IPS DF 6.9 (cell line): ENCODE results near the gene AHSP.
A peak's percentile ranks its signal among the peaks of the same experiment; 100 is the strongest.
"Not testable (repeated sequence)": the region's sequence is repeated elsewhere in the genome, so short reads cannot be mapped to it uniquely, and the experiment has no call there.

Experiments used
- DNase-seq: peaks from one replicate; pipeline ENCODE4 v3.0.0-alpha.2; 2013; ENCODE audit warnings: low read depth, low spot score
- H3K27ac ChIP-seq: one replicate; pipeline ENCODE4 v1.5.1; 2013; ENCODE audit warnings: low read length, control low read depth
- H3K27me3 ChIP-seq: 2 replicates; pipeline ENCODE4 v1.6.1; 2013; ENCODE audit warnings: mild to moderate bottlenecking, low read length; ENCODE audit not compliant: control insufficient read depth, insufficient read depth
- H3K36me3 ChIP-seq: 2 replicates; pipeline ENCODE4 v1.6.1; 2013; ENCODE audit warnings: low read length; ENCODE audit not compliant: control insufficient read depth, insufficient read depth
- H3K4me1 ChIP-seq: 2 replicates; pipeline ENCODE4 v1.6.1; 2013; ENCODE audit warnings: low read length; ENCODE audit not compliant: control insufficient read depth, insufficient read depth
- H3K4me3 ChIP-seq: 2 replicates; pipeline ENCODE4 v1.5.1; 2013; ENCODE audit warnings: mild to moderate bottlenecking, low read length
- H3K9me3 ChIP-seq: 2 replicates; pipeline ENCODE4 v1.6.1; 2013; ENCODE audit warnings: low read length, inconsistent platforms; ENCODE audit not compliant: control insufficient read depth, insufficient read depth
- WGBS: extraction: QIAGEN DNeasy Blood & Tissue Kit; methylation state at CpG from one replicate; pipeline ENCODE4 v1.1.7; 2013; ENCODE audit warnings: mixed read lengths, missing lambda C conversion rate; ENCODE audit not compliant: insufficient read length, insufficient coverage; 5-methylcytosine and 5-hydroxymethylcytosine counted together

AHSP gene

DNA sequence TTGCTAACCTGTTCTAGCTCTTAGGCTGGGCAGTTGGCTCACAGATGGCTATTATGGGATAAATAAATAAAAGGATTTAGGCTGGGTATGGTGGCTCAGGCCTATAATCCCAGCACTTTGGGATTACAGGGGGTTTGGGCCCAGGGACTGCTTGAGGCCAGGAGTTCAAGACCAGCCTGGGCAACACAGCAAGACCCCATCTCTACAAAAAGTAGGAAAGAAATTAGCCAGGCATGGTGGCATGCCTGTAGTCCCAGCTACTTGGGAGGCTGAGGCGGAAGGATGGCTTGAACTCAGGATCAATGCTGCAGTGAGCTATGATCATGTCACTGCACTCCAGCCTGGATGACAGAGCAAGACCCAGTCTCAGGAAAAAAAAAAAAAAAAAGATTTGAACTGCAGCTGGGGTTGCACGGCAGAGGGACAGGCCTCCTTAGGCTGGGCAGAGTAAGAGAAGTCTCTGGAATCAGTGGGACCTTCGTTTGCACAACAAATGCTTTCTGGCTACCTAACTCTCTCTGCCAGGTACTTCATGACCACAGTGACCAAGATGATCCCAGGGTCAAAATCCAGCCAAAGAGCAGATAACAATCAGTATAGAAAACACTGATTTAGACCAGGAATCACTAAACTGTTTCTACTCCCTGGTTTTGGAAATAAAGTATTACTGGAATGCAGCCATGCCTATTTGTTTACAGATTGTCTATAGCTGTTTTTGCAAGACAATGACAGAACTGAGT, 26.3 kb upstream of the AHSP start:
- WGBS, result no CpG with 5 or more reads among the region's 3 CpGs
- no peak overlapping the region for H3K27ac ChIP-seq
- H3K27me3 ChIP-seq, result no peaks in the 10 kb centered on the region
- no peaks in the 10 kb centered on the region for H3K9me3 ChIP-seq
- peaks cover 4% of the 10 kb centered on the region for H3K4me1 ChIP-seq
- no peak for DNase-seq
- no peak overlapping the region for H3K4me3 ChIP-seq
- 0 out of 2 replicates have a peak, but pooled peaks cover 6% of the 10 kb centered on the region for H3K36me3 ChIP-seq

- Histone ChIP-seq H3K27me3 (no peaks in the 10 kb centered on the region), H3K9me3 (no peaks in the 10 kb centered on the region), H3K4me1 (peaks cover 4% of the 10 kb centered on the region), H3K4me3 (no peak overlapping the region), H3K27ac (no peak overlapping the region), H3K36me3 (0 out of 2 replicates have a peak, but pooled peaks cover under 1% of the 10 kb centered on the region)
- no CpG with 5 or more reads among the region's 4 CpGs for WGBS
- DNase-seq, result no peak
Observed at GRCh38 chr16:31501966-31502348, 25.7 kb upstream of the AHSP start.

- Histone ChIP-seq H3K4me3 (no peak overlapping the region), H3K36me3 (no peaks in the 10 kb centered on the region), H3K4me1 (peaks cover 4% of the 10 kb centered on the region), H3K9me3 (no peaks in the 10 kb centered on the region), H3K27me3 (no peaks in the 10 kb centered on the region), H3K27ac (no peak overlapping the region)
- no peak for DNase-seq
Observed at GRCh38 chr16:31502981-31503380, 24.7 kb upstream of the AHSP start.

DNA sequence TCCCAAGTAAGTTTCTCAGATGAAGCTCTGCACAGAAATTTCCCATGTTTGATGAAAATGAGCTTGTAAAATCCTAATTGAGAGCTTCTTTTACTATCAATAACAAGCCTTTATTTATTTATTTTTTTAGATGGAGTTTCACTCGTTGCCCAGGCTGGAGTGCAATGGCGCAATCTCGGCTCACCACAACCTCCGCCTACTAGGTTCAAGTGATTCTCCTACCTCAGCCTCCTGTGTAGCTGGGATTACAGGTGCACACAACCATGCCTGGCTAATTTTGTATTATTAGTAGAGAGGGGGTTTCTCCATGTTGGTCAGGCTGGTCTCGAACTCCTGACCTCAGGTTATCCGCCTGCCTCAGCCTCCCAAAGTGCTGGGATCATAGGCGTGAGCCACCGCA, 24.1 kb upstream of the AHSP start:
- DNase-seq, H3K27ac ChIP-seq, H3K4me3 ChIP-seq, H3K9me3 ChIP-seq, H3K27me3 ChIP-seq, H3K36me3 ChIP-seq, H3K4me1 ChIP-seq: not testable (repeated sequence)
- WGBS, result no CpG with 5 or more reads among the region's 8 CpGs

DNA sequence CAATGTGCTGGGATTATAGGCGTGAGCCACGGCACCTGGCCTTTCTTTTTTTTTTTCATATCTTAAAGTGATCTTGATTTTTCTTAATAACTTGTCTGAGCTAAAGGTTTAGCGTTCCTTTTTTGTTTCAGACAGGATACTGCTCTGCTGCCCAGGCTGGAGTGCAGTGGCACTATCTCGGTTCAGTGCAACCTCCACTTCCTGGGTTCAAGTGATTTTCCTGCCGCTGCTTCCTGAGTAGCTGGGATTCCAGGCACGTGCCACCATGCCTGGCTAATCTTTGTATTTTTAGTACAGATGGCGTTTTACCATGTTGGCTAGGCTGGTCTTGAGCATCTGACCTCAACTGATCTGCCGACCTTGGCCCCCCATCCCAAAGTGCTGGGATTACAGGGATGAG, 23.5 kb upstream of the AHSP start:
- no peak for DNase-seq
- Histone ChIP-seq H3K36me3 (no peaks in the 10 kb centered on the region), H3K27ac (no peak overlapping the region), H3K27me3 (no peaks in the 10 kb centered on the region), H3K9me3 (no peaks in the 10 kb centered on the region), H3K4me1 (peaks cover 4% of the 10 kb centered on the region), H3K4me3 (no peak overlapping the region)
- no CpG with 5 or more reads among the region's 8 CpGs for WGBS

DNA sequence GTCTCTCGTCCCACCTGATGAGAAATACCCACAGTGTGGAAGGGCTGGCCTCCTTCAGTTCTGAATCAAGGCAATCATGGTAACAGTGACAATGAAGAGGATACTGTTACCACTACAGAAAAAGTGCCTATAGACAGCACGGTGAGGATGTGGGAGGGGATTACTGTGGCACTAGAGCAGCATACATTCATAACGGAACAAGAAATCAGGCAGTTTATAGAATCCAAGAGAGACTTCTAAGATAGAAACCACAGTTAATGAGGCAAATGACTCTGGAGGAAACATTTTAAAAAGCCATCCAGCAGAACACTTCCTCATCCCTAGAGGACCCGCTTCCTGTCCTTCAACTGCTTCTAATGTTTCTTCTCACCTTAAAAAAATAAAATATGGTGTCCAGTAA, 22.2 kb upstream of the AHSP start:
- no peaks in the 10 kb centered on the region for H3K36me3 ChIP-seq
- no peaks in the 10 kb centered on the region for H3K27me3 ChIP-seq
- no peak overlapping the region for H3K4me3 ChIP-seq
- H3K27ac ChIP-seq, result no peak overlapping the region
- no CpG with 5 or more reads among the region's 4 CpGs for WGBS
- DNase-seq, result no peak
- H3K4me1 ChIP-seq, result peaks cover 4% of the 10 kb centered on the region
- H3K9me3 ChIP-seq, result no peaks in the 10 kb centered on the region

- peak overlapping the region; percentile 76 for H3K4me3 ChIP-seq
- WGBS, result no CpG with 5 or more reads among the region's 12 CpGs
- no peak overlapping the region for H3K27ac ChIP-seq
- no peaks in the 10 kb centered on the region for H3K36me3 ChIP-seq
- H3K9me3 ChIP-seq, result no peaks in the 10 kb centered on the region
- H3K27me3 ChIP-seq, result no peaks in the 10 kb centered on the region
- DNase-seq, result no peak
- H3K4me1 ChIP-seq, result no peaks in the 10 kb centered on the region
Observed at GRCh38 chr16:31507617-31507928, 20.1 kb upstream of the AHSP start.

- no peak within 1 kb of the TSS for H3K27ac ChIP-seq
- no CpG with 5 or more reads among the region's 65 CpGs for WGBS
Observed at GRCh38 chr16:31507929-31508705, 19.6 kb upstream of the AHSP start, which contains the start of gene RUSF1. RUSF1 (minus strand) TSS chr16:31508391; CDS start chr16:31508373, 18 bp downstream.

GRCh38 chr16:31508706-31509195, 18.9 kb upstream of the AHSP start:
- Histone ChIP-seq H3K27ac (no peak overlapping the region), H3K4me1 (no peaks in the 10 kb centered on the region), H3K36me3 (no peaks in the 10 kb centered on the region), H3K9me3 (no peaks in the 10 kb centered on the region), H3K27me3 (no peaks in the 10 kb centered on the region), H3K4me3 (peak overlapping the region; percentile 76; the same call in 1 of the 2 replicates)
- DNase-seq, result no peak
- WGBS, result no CpG with 5 or more reads among the region's 6 CpGs

More at GRCh38 chr16:31507929-31508705, 19.6 kb upstream of the AHSP start, which contains the start of gene RUSF1:
- Histone ChIP-seq H3K9me3 (no peaks in the 10 kb centered on the region), H3K4me1 (no peaks in the 10 kb centered on the region), H3K27me3 (no peaks in the 10 kb centered on the region), H3K4me3 (peak within 1 kb of the TSS; percentile 76), H3K36me3 (no peaks in the 10 kb centered on the region)
- DNase-seq, result no peak

- Histone ChIP-seq H3K27ac (no peak overlapping the region), H3K4me3 (no peak overlapping the region), H3K4me1 (no peaks in the 10 kb centered on the region), H3K27me3 (no peaks in the 10 kb centered on the region), H3K36me3 (no peaks in the 10 kb centered on the region), H3K9me3 (no peaks in the 10 kb centered on the region)
- no CpG with 5 or more reads among the region's 6 CpGs for WGBS
- no peak for DNase-seq
Observed at GRCh38 chr16:31513126-31513525, 14.6 kb upstream of the AHSP start.
